GM23248 (cell line): ENCODE measurements around the gene RALGPS1. TPM values are rescaled to one million over a fixed set of nuclear protein-coding genes. Genes with fewer than 3 reads are reported as not detected.
A peak's percentile ranks its signal among the peaks of the same experiment; 100 is the strongest.

Source experiments
- DNase-seq: peaks from one replicate; pipeline ENCODE4 v3.0.0-alpha.2; 2015
- H2AFZ ChIP-seq: fragments of 200-600 bp; sonication (generic); 2 replicates; pipeline ENCODE4 v1.6.1; 2016; ENCODE audit warnings: antibody characterized with exemption
- H3F3A ChIP-seq: fragments of 200-600 bp; sonication (generic); 2 replicates; pipeline ENCODE4 v1.6.1; 2016; ENCODE audit warnings: mild to moderate bottlenecking, antibody characterized with exemption, mixed run types; ENCODE audit not compliant: insufficient read depth
- H3K27ac ChIP-seq: fragments of 200-600 bp; sonication (generic); 2 replicates; pipeline ENCODE4 v1.5.1; 2016; ENCODE audit warnings: mild to moderate bottlenecking
- H3K27me3 ChIP-seq: fragments of 200-600 bp; sonication (generic); replicated peaks from 2 replicates; pipeline ENCODE4 v1.6.1; 2016; ENCODE audit warnings: mild to moderate bottlenecking; ENCODE audit not compliant: insufficient read depth
- H3K36me3 ChIP-seq: fragments of 200-600 bp; sonication (generic); 2 replicates; pipeline ENCODE4 v1.6.1; 2016; ENCODE audit warnings: low read depth, mild to moderate bottlenecking
- H3K4me1 ChIP-seq: fragments of 200-600 bp; sonication (generic); 2 replicates; pipeline ENCODE4 v1.6.1; 2016; ENCODE audit warnings: mild to moderate bottlenecking; ENCODE audit not compliant: insufficient read depth
- H3K4me2 ChIP-seq: fragments of 200-600 bp; sonication (generic); one replicate; pipeline ENCODE4 v1.6.1; 2016; ENCODE audit warnings: mild to moderate bottlenecking; ENCODE audit not compliant: unreplicated experiment
- H3K4me3 ChIP-seq: fragments of 200-600 bp; sonication (generic); 2 replicates; pipeline ENCODE4 v1.5.1; 2016; ENCODE audit warnings: mild to moderate bottlenecking
- H3K79me2 ChIP-seq: fragments of 200-600 bp; sonication (generic); 2 replicates; pipeline ENCODE4 v1.6.1; 2016; ENCODE audit warnings: mild to moderate bottlenecking; ENCODE audit not compliant: insufficient read depth
- H3K9ac ChIP-seq: fragments of 200-600 bp; sonication (generic); 2 replicates; pipeline ENCODE4 v1.6.1; 2016; ENCODE audit warnings: mild to moderate bottlenecking
- H3K9me2 ChIP-seq: fragments of 200-600 bp; sonication (generic); 2 replicates; pipeline ENCODE4 v1.6.1; 2016; ENCODE audit warnings: mixed run types, mild to moderate bottlenecking, moderate library complexity; ENCODE audit not compliant: insufficient read depth
- H3K9me3 ChIP-seq: fragments of 200-600 bp; sonication (generic); one replicate; pipeline ENCODE4 v1.6.1; 2017; ENCODE audit warnings: low read depth
- H4K20me1 ChIP-seq: fragments of 200-600 bp; sonication (generic); 2 replicates; pipeline ENCODE4 v1.6.0; 2016; ENCODE audit not compliant: insufficient read depth
- EZH2 ChIP-seq: fragments of 200-600 bp; sonication (generic); IDR thresholded peaks from 2 replicates; pipeline ENCODE4 v1.6.1; 2018; ENCODE audit warnings: antibody characterized with exemption, mild to moderate bottlenecking; ENCODE audit not compliant: insufficient read depth, poor library complexity, severe bottlenecking
- EZH2phosphoT487 ChIP-seq: fragments of 200-600 bp; sonication (generic); IDR thresholded peaks from 2 replicates; pipeline ENCODE4 v1.6.1; 2018; ENCODE audit warnings: antibody characterized with exemption, moderate library complexity, mild to moderate bottlenecking, low read depth; ENCODE audit not compliant: insufficient read depth
- WGBS, 2 experiments: methylation state at CpG; one replicate each; pipeline ENCODE4 v1.1.6; 2015 to 2017; ENCODE audit warnings: low lambda C conversion rate in 2 of 2, low coverage in 1 of 2; ENCODE audit errors: missing lambda C conversion rate in 2 of 2; 5-methylcytosine and 5-hydroxymethylcytosine counted together
- in situ Hi-C: fragments of 300-500 bp; cut with MboI; formaldehyde crosslinking; loops from 2 replicates; pipeline ENCODE4 v1.15.0; 2020
- polyA plus RNA-seq: library from polyadenylated mRNA; unstranded; fragments of >200 nt; fragmentation: Nextera tagmentation; extraction: Ambion mirVana; gene quantifications from 2 replicates; pipeline ENCODE4 v1.2.1, GENCODE V29; 2016
- total RNA-seq: library from RNA; depleted of rRNA; stranded (reverse); fragments of >200 nt; shearing (Covaris generic); gene quantifications from 2 replicates; pipeline ENCODE4 v1.2.3, GENCODE V29; 2014

RALGPS1 gene
- total and polyA plus RNA-seq, 2 experiments from 2014 or later, result 0.54 to 1.8 TPM

DNA sequence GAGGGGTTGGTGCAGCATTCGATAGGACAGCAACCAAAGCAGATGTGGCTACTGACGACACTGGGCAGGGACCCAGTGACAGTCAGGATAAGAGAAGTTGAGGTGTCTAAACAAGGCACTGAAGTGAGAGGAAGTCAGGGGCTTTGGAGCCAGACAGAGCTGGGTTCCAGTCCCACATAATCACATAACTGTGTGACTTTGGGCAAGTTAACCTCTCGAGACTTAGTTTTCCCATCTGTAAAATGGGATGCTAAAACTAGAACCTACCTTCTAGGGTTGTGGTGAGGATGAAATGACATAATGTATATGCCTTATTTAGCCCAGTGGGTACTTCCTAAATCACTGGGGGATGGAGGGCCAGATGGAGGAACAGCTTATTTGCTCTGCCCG lies 204.7 kb downstream of the RALGPS1 start:
- 88 to 90% methylated on average over 4 of the region's 4 CpGs for WGBS, 2 experiments
- Histone ChIP-seq H3K4me1 (peaks cover 19% of the 10 kb centered on the region), H4K20me1 (no peaks in the 10 kb centered on the region), H3F3A (peaks cover 7% of the 10 kb centered on the region; the same call in 1 of the 2 replicates), H3K79me2 (no peaks in the 10 kb centered on the region), H3K9me2 (no peaks in the 10 kb centered on the region), H3K4me2 (no peak overlapping the region), H3K4me3 (no peak overlapping the region), H3K27ac (no peak overlapping the region), H3K27me3 (no peaks in the 10 kb centered on the region), H3K9me3 (no peaks in the 10 kb centered on the region), H3K9ac (no peak overlapping the region), H3K36me3 (no peaks in the 10 kb centered on the region), H2AFZ (no peak overlapping the region)
- TF ChIP-seq EZH2phosphoT487, result no peak
- no peak for TF ChIP-seq EZH2
- in situ Hi-C loops, result no loop called here
- no peak for DNase-seq

DNA sequence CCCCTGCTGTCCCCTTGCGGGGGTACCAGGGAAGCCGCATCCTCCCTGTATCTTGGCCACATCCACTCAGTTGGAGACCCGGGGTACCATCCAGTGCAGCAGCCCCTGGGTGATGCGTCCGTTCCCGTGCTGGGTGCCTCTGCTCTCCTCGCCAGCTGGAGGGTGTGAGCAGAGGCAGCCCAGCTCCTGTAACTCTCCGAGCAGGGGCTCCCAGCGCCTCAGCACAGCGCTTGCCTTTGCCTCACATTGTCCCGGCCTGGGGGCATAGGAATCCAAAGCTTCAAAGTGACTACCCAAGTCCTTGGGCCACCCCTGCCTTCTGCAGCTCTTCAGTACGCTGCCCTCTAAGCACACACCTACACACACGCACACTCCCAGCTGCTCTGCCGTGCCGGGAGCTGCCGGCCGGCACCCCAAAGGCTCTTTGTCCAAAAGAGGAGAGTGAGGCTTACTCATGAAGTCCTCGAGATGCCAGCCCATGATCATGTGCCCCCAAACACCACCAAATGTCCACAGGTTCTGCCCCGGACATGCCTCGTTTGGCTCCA lies 207.1 kb downstream of the RALGPS1 start:
- no peaks in the 10 kb centered on the region for H3K36me3 ChIP-seq
- WGBS, 2 experiments, result 3% methylated on average over 20 of the region's 20 CpGs
- H3K4me1 ChIP-seq, result peaks cover 19% of the 10 kb centered on the region
- no peaks in the 10 kb centered on the region for H3K9me2 ChIP-seq
- peak overlapping the region; percentile 77 for H2AFZ ChIP-seq
- TF ChIP-seq EZH2phosphoT487 (no peak), EZH2 (no peak)
- no peaks in the 10 kb centered on the region for H4K20me1 ChIP-seq
- peak; percentile 78 for DNase-seq
- H3K9me3 ChIP-seq, result no peaks in the 10 kb centered on the region
- H3F3A ChIP-seq, result peaks cover 7% of the 10 kb centered on the region; the same call in 1 of the 2 replicates
- peak overlapping the region; percentile 90 for H3K9ac ChIP-seq
- H3K4me3 ChIP-seq, result peak overlapping the region; percentile 76
- H3K27ac ChIP-seq, result peak overlapping the region; percentile 83
- in situ Hi-C loops, result no loop called here
- H3K4me2 ChIP-seq, result peak overlapping the region; percentile 95
- no peaks in the 10 kb centered on the region for H3K79me2 ChIP-seq
- H3K27me3 ChIP-seq, result no peaks in the 10 kb centered on the region

DNA sequence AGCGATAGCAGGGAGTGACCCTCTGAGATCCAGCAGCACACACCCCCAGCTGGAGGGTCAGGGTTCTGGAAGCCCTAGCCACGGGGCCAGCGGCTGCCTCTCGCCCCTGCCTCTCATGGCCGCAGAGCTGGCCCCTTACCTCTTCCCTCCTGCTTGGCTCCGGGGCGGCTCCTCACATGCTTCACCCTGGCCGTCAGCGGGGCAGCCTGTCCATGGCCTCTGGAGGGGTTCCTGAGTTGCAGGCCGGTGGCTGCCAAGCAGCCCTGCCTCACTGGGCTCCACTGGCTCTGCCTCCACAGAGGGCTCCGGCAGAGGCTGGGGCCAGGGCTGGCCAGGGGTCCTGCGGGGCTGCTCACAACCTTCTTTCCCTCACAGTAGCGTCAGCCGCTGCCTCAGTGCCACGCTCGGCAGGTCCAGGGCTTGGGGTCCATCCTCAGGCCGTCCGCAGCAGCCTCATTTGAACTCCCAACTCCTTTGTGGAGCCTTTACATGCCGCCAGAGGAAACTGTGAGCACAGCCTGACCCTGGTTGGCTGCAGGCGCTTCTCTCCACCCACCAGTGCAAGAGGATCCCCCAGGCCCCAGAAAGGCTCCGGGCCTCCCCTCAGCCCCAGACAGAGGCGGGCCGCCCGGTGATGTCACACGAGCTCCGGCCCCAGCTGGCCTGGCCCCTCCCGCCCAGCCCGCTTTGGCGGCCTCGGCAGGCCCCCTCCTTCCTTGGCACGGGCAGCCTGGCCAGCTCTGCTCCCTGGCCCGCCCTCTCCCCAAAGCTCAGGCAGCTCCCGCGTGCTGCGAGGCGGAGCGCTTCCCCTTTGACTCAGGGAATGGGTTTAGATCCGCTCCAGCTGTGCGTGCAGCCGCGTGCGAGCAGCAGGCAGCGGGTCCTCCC lies 207.8 kb downstream of the RALGPS1 start, which contains the start of gene ANGPTL2:
ANGPTL2 (minus strand) TSS at position 460 of the 888 bp plus-strand sequence. CDS start 13,904 bp downstream, outside the sequence.
- Histone ChIP-seq H3K4me3 (peak within 1 kb of the TSS; percentile 76), H3K9me3 (no peaks in the 10 kb centered on the region), H3F3A (peaks cover 7% of the 10 kb centered on the region; the same call in 1 of the 2 replicates), H3K36me3 (no peaks in the 10 kb centered on the region), H3K4me1 (peaks cover 14% of the 10 kb centered on the region), H3K79me2 (no peaks in the 10 kb centered on the region), H2AFZ (peak within 1 kb of the TSS; percentile 77), H3K4me2 (peak within 1 kb of the TSS; percentile 95), H3K27ac (peak within 1 kb of the TSS; percentile 83), H3K9me2 (no peaks in the 10 kb centered on the region), H3K27me3 (no peaks in the 10 kb centered on the region), H3K9ac (peak within 1 kb of the TSS; percentile 90), H4K20me1 (no peaks in the 10 kb centered on the region)
- TF ChIP-seq EZH2 (no peak), EZH2phosphoT487 (no peak)
- peak; percentile 95 for DNase-seq
- WGBS, 2 experiments, result 0 to 2% methylated on average over 21 to 43 of the region's 43 CpGs
- in situ Hi-C loops, result no loop called here

DNA sequence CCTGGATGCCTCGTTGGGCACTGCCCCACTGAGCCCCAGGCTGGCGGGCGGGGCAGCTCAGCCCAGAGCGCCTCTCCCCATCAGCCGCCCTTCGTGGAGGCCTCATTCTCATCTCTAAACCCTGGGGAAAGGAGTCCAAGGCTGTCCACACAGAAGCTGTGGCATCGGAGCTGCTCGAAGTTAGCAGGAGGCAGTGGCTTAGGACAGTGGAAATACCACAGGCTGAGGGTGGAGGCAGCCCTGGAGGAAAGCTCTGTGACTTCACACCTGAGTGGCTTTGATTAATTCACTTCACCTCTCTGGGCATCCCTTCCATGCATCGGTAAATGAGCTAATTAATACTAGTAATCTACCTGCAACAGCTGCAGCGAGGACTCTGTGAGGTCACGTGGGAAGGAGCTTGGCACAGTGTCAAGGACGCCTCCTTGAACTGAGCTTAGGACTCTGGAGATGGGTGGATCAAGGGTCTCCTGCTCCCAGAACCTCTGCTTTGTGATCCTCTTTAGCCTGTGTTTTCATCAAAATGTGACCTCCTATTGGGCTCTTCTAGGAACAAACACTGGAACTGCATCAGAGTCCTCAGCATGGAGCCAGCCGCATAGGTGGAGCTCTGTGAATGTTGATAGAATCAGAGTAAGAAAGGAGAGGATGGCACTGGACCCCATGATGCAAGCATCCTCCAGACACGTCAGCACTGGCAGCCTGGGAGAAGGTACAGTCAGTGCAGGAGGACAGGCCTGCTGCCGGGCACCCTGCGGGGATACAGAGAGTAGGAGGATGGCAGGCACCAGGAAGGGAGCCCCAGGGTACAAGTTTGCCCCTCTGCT lies 208.7 kb downstream of the RALGPS1 start:
- H2AFZ ChIP-seq, result peak overlapping the region; percentile 77
- peak overlapping the region; percentile 83 for H3K27ac ChIP-seq
- H3K4me1 ChIP-seq, result peaks cover 14% of the 10 kb centered on the region
- no peaks in the 10 kb centered on the region for H3K27me3 ChIP-seq
- no peak for TF ChIP-seq EZH2phosphoT487
- TF ChIP-seq EZH2, result no peak
- 29 to 31% methylated on average over 16 of the region's 16 CpGs for WGBS, 2 experiments
- no peaks in the 10 kb centered on the region for H3K79me2 ChIP-seq
- no peak for DNase-seq
- in situ Hi-C loops, result no loop called here
- no peaks in the 10 kb centered on the region for H3K9me3 ChIP-seq
- peak overlapping the region; percentile 95 for H3K4me2 ChIP-seq
- H4K20me1 ChIP-seq, result no peaks in the 10 kb centered on the region
- H3F3A ChIP-seq, result peaks cover 7% of the 10 kb centered on the region; the same call in 1 of the 2 replicates
- peak overlapping the region; percentile 90 for H3K9ac ChIP-seq
- H3K36me3 ChIP-seq, result no peaks in the 10 kb centered on the region
- H3K9me2 ChIP-seq, result no peaks in the 10 kb centered on the region
- H3K4me3 ChIP-seq, result peak overlapping the region; percentile 76
